Measurements from ENCODE around the gene PSMD12.
"Not testable (repeated sequence)": the region's sequence is repeated elsewhere in the genome, so short reads cannot be mapped to it uniquely, and the experiment has no call there.

GRCh38 chr17:67326959-67327745 lies 39.2 kb downstream of the PSMD12 start:
- not testable (repeated sequence) for TF ChIP-seq POLR2AphosphoS5 (IDR thresholded peaks at IDR 0.05; ENCODE audit: borderline replicate concordance, low read depth, low read length); EZH2 (IDR thresholded peaks at IDR 0.05)

Data from SK-N-MC (cell line).